Fibroblast of skin of back (primary cell): Measurements from ENCODE around the gene DOK6.

Experiments used
- DNase-seq: peaks from one replicate; pipeline ENCODE4 v3.0.0-alpha.2; 2013

DOK6 gene

DNA sequence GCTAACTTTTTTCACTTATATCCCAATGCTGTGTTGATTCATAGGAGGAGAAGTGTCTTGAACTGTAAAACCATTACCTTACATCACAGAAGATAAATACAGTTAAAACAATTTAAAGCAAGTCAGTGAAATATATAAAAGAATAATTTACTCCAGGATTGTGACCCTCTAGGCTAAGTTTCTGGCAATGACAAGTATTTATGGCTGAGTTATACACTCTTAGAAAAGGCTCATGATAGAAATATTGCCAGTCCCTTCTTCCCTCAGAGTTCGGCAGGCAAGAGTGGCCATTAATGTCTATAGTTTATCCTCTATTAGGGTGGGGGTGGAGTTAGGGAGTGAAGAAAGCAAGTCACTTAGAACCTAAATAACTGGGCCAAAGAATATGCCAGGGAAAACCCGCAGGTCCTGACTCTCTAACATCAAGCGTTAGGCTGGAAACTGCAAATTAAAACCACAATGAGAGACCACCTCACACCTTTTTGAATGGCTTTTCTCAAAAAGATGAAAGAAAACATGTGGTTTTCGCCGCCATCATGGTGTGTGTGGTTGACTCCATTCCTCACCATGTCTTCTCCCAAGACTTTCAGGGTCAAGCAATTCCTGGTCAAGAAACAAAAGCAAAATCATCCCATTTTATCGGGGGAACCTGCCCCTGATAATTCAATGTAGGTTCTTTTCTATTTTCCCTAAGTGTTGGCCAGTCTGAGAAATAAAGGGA is 477.7 kb downstream of the DOK6 start:
- DNase-seq, result no peak

DNA sequence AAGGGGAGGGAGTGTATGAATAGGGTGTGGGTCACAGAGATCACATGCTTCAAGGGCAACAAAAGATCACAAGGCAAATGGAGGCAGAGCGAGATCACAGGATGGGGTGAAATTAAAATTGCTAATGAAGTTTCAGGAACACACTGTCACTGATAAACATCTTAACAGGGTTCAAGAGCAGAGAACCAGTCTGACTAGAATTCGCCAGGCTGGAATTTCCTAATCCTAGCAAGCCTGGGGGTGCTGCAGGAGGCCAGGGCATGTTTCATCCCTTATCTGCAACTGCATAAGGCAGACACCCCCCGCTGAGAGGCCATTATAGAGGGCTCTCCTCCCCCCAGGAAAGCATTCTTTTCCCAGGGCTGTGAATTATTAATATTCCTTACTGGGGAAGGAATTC is 478.4 kb downstream of the DOK6 start:
- peak; percentile 45 for DNase-seq

DNA sequence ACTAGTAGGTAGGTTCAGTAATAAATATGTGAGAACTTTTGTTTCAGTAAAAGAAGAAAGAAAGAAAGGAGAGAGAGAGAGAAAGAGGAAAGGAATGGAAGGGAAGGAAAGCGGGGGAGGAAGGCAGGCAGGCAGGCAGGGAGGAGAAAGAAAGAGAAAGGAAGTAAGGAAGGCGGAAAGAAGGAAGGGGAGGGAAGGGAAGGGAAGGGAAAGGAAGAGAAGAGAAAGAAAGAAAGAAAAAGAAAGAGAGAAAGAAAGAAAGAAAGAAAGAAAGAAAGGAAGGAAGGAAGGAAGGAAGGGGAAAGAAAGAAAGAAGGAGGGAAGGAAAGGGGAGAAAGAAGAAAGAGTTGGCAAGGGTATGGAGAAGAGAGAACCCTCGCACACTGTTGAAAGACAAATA is 479.4 kb downstream of the DOK6 start:
- no peak for DNase-seq

DNA sequence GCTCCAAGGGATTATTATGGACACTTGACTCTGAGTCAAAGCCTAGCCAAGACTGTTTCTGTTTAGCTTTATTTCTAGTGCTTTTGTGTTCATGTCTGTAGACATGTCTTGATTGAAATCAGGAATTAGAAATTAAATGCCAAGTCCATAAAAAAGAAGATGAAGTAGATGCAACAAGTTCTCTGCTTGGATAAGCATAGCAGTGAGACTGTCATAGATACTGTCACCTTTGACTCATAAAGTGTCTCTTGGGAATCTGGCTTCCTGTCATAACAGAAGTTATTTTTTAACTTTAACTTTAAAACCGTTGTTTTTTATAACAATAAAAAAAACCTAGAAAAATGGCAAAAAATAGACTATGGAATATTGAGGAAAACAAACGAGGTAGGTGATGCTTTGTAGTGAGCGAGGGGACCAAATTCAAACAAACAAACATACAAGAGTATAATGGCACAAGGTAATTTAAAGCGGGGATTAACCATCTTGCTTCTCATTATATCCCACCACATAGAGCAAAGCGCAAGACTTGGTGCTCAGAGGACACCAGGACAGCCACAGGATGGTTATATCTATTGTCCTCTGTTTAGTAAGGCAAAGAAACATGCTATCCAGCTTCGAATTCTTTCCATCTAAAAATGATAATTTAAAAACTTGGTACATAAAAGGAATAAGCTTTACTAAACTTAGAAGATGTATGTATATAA is 482.4 kb downstream of the DOK6 start:
- peak; percentile 56 for DNase-seq

DNA sequence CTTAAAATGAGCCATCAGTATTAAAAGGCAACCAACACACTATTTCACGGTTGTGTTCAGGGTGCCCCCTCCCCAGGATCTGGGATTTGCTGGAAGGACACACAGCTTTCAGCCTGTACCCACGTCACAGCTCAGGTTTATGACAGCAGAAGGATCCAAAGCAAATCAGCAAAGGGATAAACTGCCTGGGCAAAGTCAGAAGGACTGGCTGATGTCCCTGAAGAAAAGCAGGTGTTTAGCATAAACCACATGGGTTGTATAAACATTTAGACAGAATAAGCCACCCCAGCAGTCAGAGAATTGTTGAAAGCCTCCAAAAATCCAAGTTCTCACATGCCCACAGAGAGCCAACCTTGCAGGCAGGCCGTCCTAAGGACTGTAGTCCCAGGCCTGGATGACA is 483.1 kb downstream of the DOK6 start:
- no peak for DNase-seq

DNA sequence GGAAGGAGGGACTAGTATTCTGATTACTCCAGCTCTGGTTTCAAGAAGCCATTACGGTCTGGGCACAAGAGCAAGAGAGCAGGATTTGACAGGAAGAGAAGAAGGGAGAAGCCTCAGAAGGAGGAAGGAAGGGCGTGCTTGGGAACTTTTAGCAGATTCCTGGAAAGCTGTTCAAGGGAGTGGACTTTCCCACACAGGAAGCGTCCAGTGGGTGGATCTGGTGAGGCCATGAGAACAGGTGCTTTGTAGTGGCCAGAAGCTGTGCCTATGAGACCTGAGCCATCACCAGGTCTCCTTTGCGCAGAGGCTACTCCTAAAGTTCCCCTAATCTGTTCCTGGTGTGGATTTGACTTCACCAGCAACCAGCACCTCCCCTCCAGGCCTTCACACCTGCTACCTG is 484.7 kb downstream of the DOK6 start:
- no peak for DNase-seq

DNA sequence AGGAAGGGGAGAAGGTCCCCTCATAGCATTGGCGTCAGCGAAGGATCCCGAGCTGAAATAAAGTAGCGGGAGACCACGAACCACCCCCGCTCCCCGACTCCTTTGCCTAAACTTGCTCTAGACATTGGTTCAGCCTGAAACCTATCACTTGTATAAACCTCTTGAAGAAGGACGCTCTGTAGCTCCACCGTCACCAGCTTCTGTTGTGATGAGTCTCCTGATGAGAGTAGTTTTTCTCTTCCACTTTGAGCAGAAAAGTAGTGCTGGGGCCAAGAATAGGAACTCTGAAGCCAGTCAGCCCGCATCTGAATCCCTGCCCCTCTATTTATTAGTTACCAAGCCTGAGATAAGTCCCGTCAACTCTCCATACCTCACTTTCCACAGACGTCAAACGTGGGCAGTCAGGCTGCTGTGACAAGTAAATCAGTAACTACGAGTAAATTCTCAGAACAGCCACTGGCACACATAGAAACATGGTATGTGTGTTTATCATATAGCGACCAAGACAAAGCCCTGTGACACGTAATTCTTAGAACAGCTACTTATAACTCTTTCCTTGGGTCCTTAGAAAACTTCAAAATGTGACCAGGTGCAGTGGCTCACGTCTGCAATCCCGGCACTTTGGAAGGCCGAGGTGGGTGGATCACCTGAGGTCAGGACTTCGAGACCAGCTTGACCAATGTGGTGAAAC is 485.3 kb downstream of the DOK6 start:
- no peak for DNase-seq

DNA sequence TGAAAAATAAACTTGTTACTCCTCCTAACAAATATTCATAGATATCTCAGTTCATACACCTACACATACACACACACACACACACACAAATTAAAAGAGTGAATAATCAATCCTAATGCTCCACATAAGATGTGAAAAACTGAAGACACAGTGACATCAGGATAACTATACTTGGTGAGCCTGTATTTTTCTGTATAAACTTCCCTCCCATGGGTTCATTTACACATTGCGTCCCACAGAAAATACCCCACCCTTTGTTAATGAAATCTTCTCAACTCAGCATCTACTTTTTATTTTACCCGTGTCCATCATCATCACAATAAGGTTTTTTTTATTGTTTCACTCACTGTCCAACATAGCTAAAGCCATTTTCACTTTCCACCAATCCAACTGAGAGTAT is 486.6 kb downstream of the DOK6 start:
- DNase-seq, result no peak

DNA sequence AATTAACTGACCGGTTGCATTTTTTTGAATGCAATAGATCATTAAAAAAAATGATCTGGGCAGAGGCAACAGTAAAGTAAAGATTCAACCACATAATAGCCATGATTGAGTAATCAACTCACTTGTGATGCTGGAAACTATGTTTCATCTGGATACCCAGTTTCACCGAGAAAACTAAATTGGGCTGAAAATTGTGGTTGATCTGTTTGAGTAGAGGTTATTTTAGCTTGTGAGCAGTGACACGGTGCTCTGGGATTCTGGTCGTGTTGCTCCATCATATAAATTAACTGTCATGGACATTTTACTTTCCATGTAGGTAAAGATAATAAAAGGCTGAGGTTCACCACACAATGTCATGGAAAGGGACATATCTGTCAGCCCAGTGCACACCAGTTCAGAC is 488.3 kb downstream of the DOK6 start:
- no peak for DNase-seq

DNA sequence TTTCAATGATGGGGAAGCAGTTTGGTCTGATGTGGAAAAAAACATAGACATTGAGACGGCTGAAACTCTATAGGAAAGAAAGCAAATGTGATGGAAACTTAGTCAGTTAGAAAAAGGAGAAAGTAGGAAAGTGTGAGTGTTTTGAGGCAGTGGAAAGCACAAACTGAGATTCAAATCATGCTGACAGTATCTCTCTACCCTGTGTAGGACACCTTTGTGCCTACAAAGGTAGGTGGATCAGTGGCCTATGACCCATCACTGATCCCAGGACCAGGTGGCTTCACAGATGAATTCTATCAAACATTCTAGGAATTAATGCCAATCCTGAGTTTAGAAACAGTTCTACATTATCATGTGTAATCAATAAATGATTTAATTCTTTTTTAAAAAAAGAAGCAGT is 489.9 kb downstream of the DOK6 start:
- DNase-seq, result no peak

DNA sequence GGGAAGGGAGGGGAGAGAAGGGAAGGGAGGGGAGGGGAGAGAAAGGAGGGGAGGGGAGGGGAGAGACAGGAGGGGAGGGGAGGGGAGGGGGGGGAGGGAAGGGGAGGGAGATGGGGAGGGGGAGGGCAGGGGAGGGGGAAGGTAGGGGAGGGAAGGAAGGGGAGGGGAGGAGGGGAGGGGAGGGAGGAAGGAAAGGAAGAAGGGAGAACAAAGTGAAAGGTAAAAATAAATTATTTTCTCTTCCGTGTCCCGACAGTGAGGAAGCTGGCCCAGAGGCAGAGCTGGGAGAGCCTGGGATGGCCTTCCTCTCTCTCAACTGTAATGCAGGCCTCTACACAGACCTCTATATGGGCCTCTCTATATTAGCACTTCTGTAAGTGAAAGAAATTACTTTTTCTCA is 493.8 kb downstream of the DOK6 start:
- no peak for DNase-seq

DNA sequence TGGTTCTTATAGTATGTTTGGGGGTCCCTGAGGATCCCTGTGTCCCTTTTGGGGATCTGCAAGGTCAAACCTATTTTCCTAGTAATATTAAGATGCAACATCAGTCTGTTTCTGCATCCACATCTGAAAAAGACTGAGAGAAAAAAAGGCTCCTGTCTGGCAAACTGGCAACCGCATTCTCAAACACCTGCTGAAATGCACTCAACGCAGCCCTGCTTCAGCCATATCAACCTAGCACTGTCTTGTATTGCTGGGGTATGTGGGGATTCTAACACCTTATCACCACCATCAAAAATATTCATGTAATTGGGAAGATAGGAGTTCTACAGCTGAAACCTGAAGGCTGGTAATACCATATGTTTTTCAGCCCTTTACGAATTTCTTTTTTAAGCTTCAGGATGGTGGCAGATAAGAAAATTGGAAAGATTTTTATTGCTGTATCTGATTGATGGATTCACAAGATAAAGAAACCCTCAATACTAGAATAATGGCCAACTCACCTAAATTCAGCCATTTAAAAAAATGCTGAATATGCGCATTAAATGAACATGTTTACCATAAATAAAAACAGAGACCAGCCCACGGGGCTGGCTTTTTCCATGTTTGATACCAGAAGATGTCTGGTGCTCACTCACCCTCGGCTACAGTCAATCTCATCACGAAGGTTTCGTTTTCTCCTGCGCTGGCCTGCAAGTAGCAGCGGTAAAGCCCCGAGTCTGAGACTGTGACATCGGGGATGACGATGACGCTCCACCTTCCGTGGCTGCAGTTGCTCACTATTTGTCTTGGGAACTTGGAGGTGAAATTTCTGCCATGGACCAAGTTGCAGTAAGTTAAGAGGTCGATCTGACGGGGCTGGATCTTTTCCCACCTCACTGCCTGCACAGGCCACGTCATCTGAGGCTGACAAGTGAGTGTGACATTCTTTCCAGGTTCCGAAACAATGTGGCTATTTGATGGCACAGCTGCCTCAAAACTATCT is 494.7 kb downstream of the DOK6 start:
- DNase-seq, result no peak

DNA sequence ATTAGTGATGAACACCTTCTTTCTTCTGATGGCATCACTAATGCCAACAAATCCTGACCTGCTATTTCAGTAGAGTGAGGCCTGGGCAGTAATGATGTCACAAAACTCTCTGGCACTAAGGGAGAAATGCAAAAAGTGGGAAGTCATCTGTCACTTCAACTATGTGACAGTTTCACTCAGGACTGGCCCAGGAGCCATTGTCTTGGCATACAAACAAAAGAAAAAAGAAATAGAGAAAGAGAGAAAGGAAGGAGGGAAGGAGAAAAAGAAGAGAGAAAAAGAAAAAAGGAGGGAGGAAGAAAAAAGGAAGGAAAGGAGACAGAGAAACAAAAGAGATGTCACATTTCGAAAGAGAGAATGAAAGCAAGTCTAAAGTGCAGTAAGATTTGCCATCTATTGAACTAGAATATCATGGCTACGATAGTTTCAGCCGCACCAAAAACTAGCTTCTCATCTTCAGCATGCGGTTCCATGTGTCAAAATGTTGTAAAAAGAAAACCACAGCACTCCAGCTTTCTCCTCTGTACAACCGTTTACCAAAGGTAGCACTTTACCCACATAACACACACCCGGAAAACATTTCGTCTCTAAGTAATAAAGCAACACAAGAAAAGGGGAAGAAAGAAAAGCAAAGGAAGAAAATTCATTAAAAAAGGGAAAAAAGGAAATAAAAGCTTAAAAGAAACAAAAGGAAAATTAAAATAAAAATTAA is 496.9 kb downstream of the DOK6 start:
- DNase-seq, result no peak

DNA sequence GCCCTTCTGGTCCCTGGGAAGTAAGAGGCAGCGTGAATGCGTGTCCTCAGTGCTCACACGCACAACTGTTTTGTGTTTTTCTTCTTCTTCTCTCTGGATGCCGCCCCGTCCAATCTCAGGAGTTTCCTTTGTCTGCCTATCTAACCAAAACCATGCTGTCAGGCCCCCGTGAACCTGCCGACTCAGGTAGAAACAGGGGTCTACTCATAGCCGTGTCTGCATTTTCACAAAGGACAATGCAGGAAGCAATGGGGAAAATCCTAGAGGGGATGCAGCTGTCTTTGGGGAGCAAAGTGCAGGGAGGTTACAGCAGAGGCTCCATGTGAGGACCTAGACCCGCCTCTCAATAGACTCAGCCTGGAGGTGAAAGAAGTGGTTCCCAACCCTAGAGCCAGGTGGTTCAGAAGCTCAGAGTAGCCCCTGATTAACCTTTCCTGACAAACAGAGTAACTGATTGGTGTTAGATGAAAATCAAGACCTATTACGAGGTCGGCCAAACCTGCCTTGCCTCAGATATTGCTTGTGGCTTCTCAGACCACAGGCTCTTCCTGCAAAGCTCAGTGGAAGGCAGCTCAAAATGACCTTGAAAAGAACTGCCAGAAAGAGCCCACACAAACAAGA is 497.7 kb downstream of the DOK6 start:
- DNase-seq, result no peak
